B cell (primary cell): Measurements from ENCODE around the gene CYTH4. TPM values are rescaled to one million over a fixed set of nuclear protein-coding genes. Genes with fewer than 3 reads are reported as not detected.

ENCODE experiments used
- ATAC-seq: fragments of 200-7000 bp; cut with Tn5 transposase; one replicate; pipeline ENCODE4 v1.10.0; 2021; ENCODE audit warnings: low read depth, mild to moderate bottlenecking, moderate number of reproducible peaks, moderate library complexity
- CTCF ChIA-PET: fragments of 350-600 bp; sonication (Branson Sonifier 250); formaldehyde crosslinking; loops from one replicate; lab custom pipeline; 2021; ENCODE audit warnings: antibody characterized with exemption, inconsistent platforms; lab: Charles Lee
- POLR2A ChIA-PET: fragments of 350-600 bp; sonication (Branson Sonifier 250); formaldehyde crosslinking; loops from one replicate; lab custom pipeline; 2021; ENCODE audit warnings: antibody characterized with exemption; lab: Charles Lee
- DNase-seq: peaks from one replicate; pipeline ENCODE4 v3.0.0; 2013
- H2AFZ ChIP-seq: 2 replicates; pipeline ENCODE4 v1.6.1; 2012; ENCODE audit warnings: mild to moderate bottlenecking, low read depth, low read length; ENCODE audit not compliant: insufficient read depth, poor library complexity, severe bottlenecking
- H3K27ac ChIP-seq, 2 donors: 1 replicate in 1 of 2; 2 replicates in 1 of 2; pipeline ENCODE4 v1.5.1; 2012 to 2013; ENCODE audit warnings: low read length in 2 of 2, mild to moderate bottlenecking in 2 of 2, moderate library complexity in 1 of 2
- H3K27me3 ChIP-seq, 4 experiments: fragments of 200-600 bp in 1 of 4; sonication (generic) in 1 of 4; replicated peaks in 1 of 4; 1 replicate in 2 of 4; 2 replicates in 2 of 4; pipeline versions ENCODE4 v1.6.1 to v1.7.0; 2013 to 2016; ENCODE audit warnings: low read length in 3 of 4, mild to moderate bottlenecking in 2 of 4, mixed read lengths in 1 of 4, moderate library complexity in 1 of 4; ENCODE audit not compliant: insufficient read depth in 4 of 4, control insufficient read depth in 3 of 4; ENCODE audit errors: control extremely low read depth in 1 of 4
- H3K36me3 ChIP-seq, 2 experiments: replicated peaks in 1 of 2; 1 replicate in 1 of 2; 2 replicates in 1 of 2; pipeline versions ENCODE4 v1.6.1 to v1.7.1; 2013; ENCODE audit warnings: low read length in 1 of 2; ENCODE audit not compliant: insufficient read depth in 2 of 2, control insufficient read depth in 1 of 2; ENCODE audit errors: control extremely low read depth in 1 of 2, extremely low read depth in 1 of 2
- H3K4me1 ChIP-seq, 2 donors: fragments of 200-600 bp in 1 of 2; sonication (generic) in 1 of 2; 1 replicate in 1 of 2; 2 replicates in 1 of 2; pipeline versions ENCODE4 v1.5.1 to v1.6.1; 2013 to 2017; ENCODE audit warnings: low read length in 2 of 2; ENCODE audit not compliant: control insufficient read depth in 2 of 2, insufficient read depth in 2 of 2
- H3K4me2 ChIP-seq: replicated peaks from 2 replicates; pipeline ENCODE3; 2012; ENCODE audit warnings: mild to moderate bottlenecking, low read depth, low read length; ENCODE audit not compliant: poor library complexity, severe bottlenecking
- H3K4me3 ChIP-seq, 5 experiments: fragments of 200-600 bp in 1 of 5; sonication (generic) in 1 of 5; 1 replicate in 3 of 5; 2 replicates in 2 of 5; pipeline versions ENCODE4 v1.5.1 to v1.7.0; 2011 to 2016; ENCODE audit warnings: low read length in 4 of 5, mild to moderate bottlenecking in 4 of 5, low read depth in 2 of 5, control low read depth in 1 of 5, moderate library complexity in 1 of 5; ENCODE audit not compliant: insufficient read depth in 1 of 5; ENCODE audit errors: control extremely low read depth in 1 of 5, extremely low read depth in 1 of 5
- H3K79me2 ChIP-seq: fragments of 200-600 bp; sonication (generic); one replicate; pipeline ENCODE4 v1.6.0; 2016; ENCODE audit warnings: low read length; ENCODE audit not compliant: control insufficient read depth, insufficient read depth
- H3K9ac ChIP-seq: fragments of 200-600 bp; sonication (generic); 2 replicates; pipeline ENCODE4 v1.6.1; 2017; ENCODE audit warnings: mild to moderate bottlenecking, low read length, moderate library complexity
- H3K9me3 ChIP-seq, 3 donors: one replicate each; pipeline versions ENCODE4 v1.6.1 to v1.7.1; 2013; ENCODE audit warnings: low read length in 2 of 3; ENCODE audit not compliant: control insufficient read depth in 2 of 3, insufficient read depth in 1 of 3; ENCODE audit errors: control extremely low read depth in 1 of 3
- H4K20me1 ChIP-seq: 2 replicates; pipeline ENCODE4 v1.6.0; 2012; ENCODE audit warnings: mild to moderate bottlenecking, low read length; ENCODE audit not compliant: insufficient read depth, control insufficient read depth, poor library complexity, severe bottlenecking
- H3K27ac Mint-ChIP-seq: one replicate; pipeline ENCODE4 v1.8.0; 2021; ENCODE audit warnings: mixed read lengths
- H3K27me3 Mint-ChIP-seq: one replicate; pipeline ENCODE4 v1.8.0; 2021; ENCODE audit warnings: mixed read lengths
- H3K4me1 Mint-ChIP-seq: one replicate; pipeline ENCODE4 v1.8.0; 2021; ENCODE audit warnings: mixed read lengths
- H3K4me3 Mint-ChIP-seq: one replicate; pipeline ENCODE4 v1.8.0; 2021; ENCODE audit warnings: mixed read lengths
- H3K9me3 Mint-ChIP-seq: one replicate; pipeline ENCODE4 v1.8.0; 2022; ENCODE audit warnings: mixed read lengths; ENCODE audit not compliant: insufficient read depth
- CTCF ChIP-seq: fragments of 200-600 bp; IDR thresholded peaks from one replicate; pipeline ENCODE4 v1.8.0; 2022; ENCODE audit warnings: antibody characterized with exemption, mild to moderate bottlenecking
- EZH2 ChIP-seq: IDR thresholded peaks from 2 replicates; pipeline ENCODE4 v1.6.1; 2012; ENCODE audit warnings: borderline replicate concordance, low read depth, mild to moderate bottlenecking, moderate library complexity, low read length; ENCODE audit not compliant: insufficient read depth, poor library complexity, severe bottlenecking
- WGBS: methylation state at CpG from one replicate; pipeline ENCODE4 v1.1.5; 2013; ENCODE audit warnings: missing lambda C conversion rate; ENCODE audit not compliant: insufficient coverage; 5-methylcytosine and 5-hydroxymethylcytosine counted together
- intact Hi-C: fragments of 100-400 bp; cut with micrococcal nuclease; formaldehyde crosslinking; loops from one replicate; pipeline ENCODE4 v1.10.0; 2022
- polyA plus RNA-seq: library from polyadenylated mRNA; depleted of rRNA; stranded (reverse); fragments of >200 nt; gene quantifications from 2 replicates; pipeline ENCODE4 v1.2.3, GENCODE V29; 2012
- total RNA-seq, 2 donors: library from RNA; stranded (reverse); fragments of 120-200 nt in 1 of 2; gene quantifications; 1 replicate in 1 of 2; 2 replicates in 1 of 2; pipeline versions ENCODE4 v1.2.3 to v1.2.4, GENCODE V29; 2013 to 2022

CYTH4 gene
- total and polyA plus RNA-seq, 2 donors (not counting 1 experiment from before 2014, with no cell fraction given), result 98.0 to 154 TPM

- Mint-ChIP-seq H3K27ac (peak overlapping the region; percentile 91), H3K4me3 (peak overlapping the region; percentile 68), H3K9me3 (no peaks in the 10 kb centered on the region), H3K4me1 (peaks cover 69% of the 10 kb centered on the region), H3K27me3 (no peaks in the 10 kb centered on the region)
- Histone ChIP-seq H3K27ac (peak overlapping the region; percentile 81 to 84), H3K4me1 (peaks cover 52 to 77% of the 10 kb centered on the region in 2 donors), H3K4me2 (peak overlapping the region; percentile 69), H3K4me3 (peak overlapping the region in 1 of 5 experiments; percentile 19), H2AFZ (no peak overlapping the region), H3K36me3 (peaks cover 5 to 82% of the 10 kb centered on the region in 2 experiments), H3K9ac (no peak overlapping the region), H3K9me3 (no peaks in the 10 kb centered on the region), H3K79me2 (peaks cover 20% of the 10 kb centered on the region), H4K20me1 (peaks cover 15% of the 10 kb centered on the region), H3K27me3 (no peaks in the 10 kb centered on the region)
- no peak for ATAC-seq
- intact Hi-C loops, result no loop called here
- no peak for TF ChIP-seq EZH2
- TF ChIP-seq CTCF, result no peak
- DNase-seq, result peak; percentile 29
- POLR2A ChIA-PET, result no interaction called here
- 45% methylated on average over 5 of the region's 6 CpGs for WGBS
- CTCF ChIA-PET, result interaction anchor here (1.0 kb wide), 1 partner anchor 64 kb away, joined by 3 read pairs; no protein-coding TSS in a partner anchor
Observed at GRCh38 chr22:37306494-37306829, 24.2 kb downstream of the CYTH4 start.

- Histone ChIP-seq H2AFZ (no peak overlapping the region), H3K27me3 (no peaks in the 10 kb centered on the region), H3K27ac (peak overlapping the region; percentile 0 to 81), H4K20me1 (peaks cover 9% of the 10 kb centered on the region), H3K79me2 (peaks cover 20% of the 10 kb centered on the region), H3K4me1 (peaks cover 52 to 73% of the 10 kb centered on the region in 2 donors), H3K4me3 (no peak overlapping the region), H3K9ac (no peak overlapping the region), H3K9me3 (no peaks in the 10 kb centered on the region), H3K4me2 (peak overlapping the region; percentile 69), H3K36me3 (peaks cover 0 to 84% of the 10 kb centered on the region in 2 experiments)
- ChIA-PET POLR2A (interaction anchor here (1.0 to 1.2 kb wide), 2 partner anchors 23 to 26 kb away, joined by 3 to 5 read pairs; partner anchors contain the start of gene CYTH4), CTCF (interaction anchor here (0.7 to 6.2 kb wide), 9 partner anchors 17 to 253 kb away, joined by 3 to 41 read pairs (median 3); no protein-coding TSS in a partner anchor)
- no peaks in the 10 kb centered on the region for H3K27me3 Mint-ChIP-seq
- WGBS, result 87% methylated on average over 18 of the region's 18 CpGs
- no peak for TF ChIP-seq CTCF
- TF ChIP-seq EZH2, result no peak
- peak overlapping the region; percentile 91 for H3K27ac Mint-ChIP-seq
- H3K9me3 Mint-ChIP-seq, result no peaks in the 10 kb centered on the region
- intact Hi-C loops, result loop anchor here (1.0 kb wide), 1 partner anchor 9 kb away; no protein-coding TSS in a partner anchor
- H3K4me3 Mint-ChIP-seq, result peak overlapping the region; percentile 68
- no peak for ATAC-seq
- peak; percentile 31 for DNase-seq
- peaks cover 71% of the 10 kb centered on the region for H3K4me1 Mint-ChIP-seq
Observed at GRCh38 chr22:37308385-37309200, 26.3 kb downstream of the CYTH4 start.
